Measurements from ENCODE around the gene RBM8A. TPM values are rescaled to one million over a fixed set of nuclear protein-coding genes. Genes with fewer than 3 reads are reported as not detected.
A peak's percentile ranks its signal among the peaks of the same experiment; 100 is the strongest.

The RBM8A gene
- polyA plus RNA-seq, 1 of the 3 experiments (the other 2 are of a cell fraction) = 236 TPM

- H3K9ac ChIP-seq = no peak overlapping the region
- H3K27ac ChIP-seq (ENCODE audit: low read depth in 2 of 2, low read length in 1 of 2) = no peak overlapping the region
- 0 out of 2 replicates have a peak, but pooled peaks cover 4% of the 10 kb centered on the region for H3K79me2 ChIP-seq (ENCODE audit: insufficient read depth)
- TF ChIP-seq YY1 (IDR thresholded peaks at IDR 0.05; ENCODE audit: low read depth) = no peak
- no peak for TF ChIP-seq SIN3A (IDR thresholded peaks at IDR 0.05; ENCODE audit: borderline replicate concordance, low read depth, low read length)
- no peak for TF ChIP-seq ELF1 (IDR thresholded peaks at IDR 0.05)
- TF ChIP-seq TCF12 (IDR thresholded peaks at IDR 0.05) = no peak
- no peak for TF ChIP-seq EP300 (IDR thresholded peaks at IDR 0.05; ENCODE audit: borderline replicate concordance in 1 of 2, low read depth in 1 of 2, low read length in 1 of 2)
- TF ChIP-seq JUND (IDR thresholded peaks at IDR 0.05) = no peak
- TF ChIP-seq GATA2 (CRISPR knock-in tag; IDR thresholded peaks at IDR 0.05) = no peak
- TF ChIP-seq NFIC (IDR thresholded peaks at IDR 0.05; ENCODE audit: borderline replicate concordance) = no peak
- POLR2A ChIA-PET = no interaction called here
- WGBS (ENCODE audit: low lambda C conversion rate) = 62% methylated on average over 2 of the region's 2 CpGs
- CTCF ChIA-PET = interaction anchor here (0.9 to 5.5 kb wide), 4 partner anchors 11 to 123 kb away, joined by 3 to 36 read pairs (median 4); no protein-coding TSS in a partner anchor
- no peaks in the 10 kb centered on the region for H3K27me3 ChIP-seq (ENCODE audit: insufficient read depth)
- no peak overlapping the region for H3K4me2 ChIP-seq
- peaks cover 15 to 18% of the 10 kb centered on the region in 2 experiments for H3K4me1 ChIP-seq (ENCODE audit: control insufficient read depth in 1 of 2, insufficient read depth in 2 of 2, low read depth in 1 of 2, low read length in 1 of 2)
- H3K9me3 ChIP-seq = no peaks in the 10 kb centered on the region
- peaks cover 0 to 7% of the 10 kb centered on the region in 2 experiments for H3K36me3 ChIP-seq (replicated peaks in 1 of 2; ENCODE audit: control insufficient read depth in 1 of 2, insufficient read depth in 2 of 2, low read length in 1 of 2)
- DNase-seq = no peak
- H3K9me2 ChIP-seq = no peaks in the 10 kb centered on the region
- no peaks in the 10 kb centered on the region for H4K20me1 ChIP-seq (ENCODE audit: insufficient read depth)
- peaks cover 24% of the 10 kb centered on the region for H3F3A ChIP-seq (replicated peaks; ENCODE audit: insufficient read depth)
- no peak overlapping the region for H2AFZ ChIP-seq (ENCODE audit: low read depth)
- no peak overlapping the region for H3K4me3 ChIP-seq (ENCODE audit: low read depth in 2 of 2, low read length in 1 of 2)
Observed at GRCh38 chr1:145967288-145967687, 40.0 kb upstream of the RBM8A start.

- Histone ChIP-seq H3K27ac (ENCODE audit: low read depth in 2 of 2, low read length in 1 of 2) (peak overlapping the region; percentile 83 to 89), H3K4me1 (ENCODE audit: control insufficient read depth in 1 of 2, insufficient read depth in 2 of 2, low read depth in 1 of 2, low read length in 1 of 2) (peaks cover 19 to 31% of the 10 kb centered on the region in 2 experiments), H3K4me2 (peak overlapping the region; percentile 95), H3K9ac (peak overlapping the region; percentile 56), H3K4me3 (ENCODE audit: low read depth in 2 of 2, low read length in 1 of 2) (peak overlapping the region; percentile 77 to 78), H3K9me2 (no peaks in the 10 kb centered on the region), H3K79me2 (ENCODE audit: insufficient read depth) (0 out of 2 replicates have a peak, but pooled peaks cover 4% of the 10 kb centered on the region), H4K20me1 (ENCODE audit: insufficient read depth) (no peaks in the 10 kb centered on the region), H3K9me3 (no peaks in the 10 kb centered on the region), H3K27me3 (ENCODE audit: insufficient read depth) (no peaks in the 10 kb centered on the region), H3F3A (replicated peaks; ENCODE audit: insufficient read depth) (peaks cover 24% of the 10 kb centered on the region), H3K36me3 (replicated peaks in 1 of 2; ENCODE audit: control insufficient read depth in 1 of 2, insufficient read depth in 2 of 2, low read length in 1 of 2) (peaks cover 0 to 7% of the 10 kb centered on the region in 2 experiments), H2AFZ (ENCODE audit: low read depth) (peak overlapping the region; percentile 92)
- no peak for TF ChIP-seq YY1 (IDR thresholded peaks at IDR 0.05; ENCODE audit: low read depth)
- TF ChIP-seq USF2 (IDR thresholded peaks at IDR 0.05; ENCODE audit: borderline replicate concordance, low read depth, low read length) = no peak
- no peak for TF ChIP-seq EZH2phosphoT487 (IDR thresholded peaks at IDR 0.05; ENCODE audit: borderline replicate concordance, low read depth)
- no peak for TF ChIP-seq ELF1 (IDR thresholded peaks at IDR 0.05)
- DNase-seq = no peak
- ChIA-PET POLR2A (interaction anchor here (0.6 to 3.8 kb wide), 4 partner anchors 14 to 106 kb away, joined by 3 to 31 read pairs (median 9); partner anchors contain the start of genes PEX11B, PIAS3 and RBM8A), CTCF (interaction anchor here (0.7 to 5.5 kb wide), 8 partner anchors 12 to 119 kb away, joined by 3 to 36 read pairs (median 4); partner anchors contain the start of genes NUDT17 and RBM8A)
- WGBS (ENCODE audit: low lambda C conversion rate) = 7% methylated on average over 5 of the region's 5 CpGs
Observed at GRCh38 chr1:145965119-145965744, 37.9 kb upstream of the RBM8A start.

All from SK-N-SH (cell line).